ENCODE data around the gene STK32A.

Gene STK32A

DNA sequence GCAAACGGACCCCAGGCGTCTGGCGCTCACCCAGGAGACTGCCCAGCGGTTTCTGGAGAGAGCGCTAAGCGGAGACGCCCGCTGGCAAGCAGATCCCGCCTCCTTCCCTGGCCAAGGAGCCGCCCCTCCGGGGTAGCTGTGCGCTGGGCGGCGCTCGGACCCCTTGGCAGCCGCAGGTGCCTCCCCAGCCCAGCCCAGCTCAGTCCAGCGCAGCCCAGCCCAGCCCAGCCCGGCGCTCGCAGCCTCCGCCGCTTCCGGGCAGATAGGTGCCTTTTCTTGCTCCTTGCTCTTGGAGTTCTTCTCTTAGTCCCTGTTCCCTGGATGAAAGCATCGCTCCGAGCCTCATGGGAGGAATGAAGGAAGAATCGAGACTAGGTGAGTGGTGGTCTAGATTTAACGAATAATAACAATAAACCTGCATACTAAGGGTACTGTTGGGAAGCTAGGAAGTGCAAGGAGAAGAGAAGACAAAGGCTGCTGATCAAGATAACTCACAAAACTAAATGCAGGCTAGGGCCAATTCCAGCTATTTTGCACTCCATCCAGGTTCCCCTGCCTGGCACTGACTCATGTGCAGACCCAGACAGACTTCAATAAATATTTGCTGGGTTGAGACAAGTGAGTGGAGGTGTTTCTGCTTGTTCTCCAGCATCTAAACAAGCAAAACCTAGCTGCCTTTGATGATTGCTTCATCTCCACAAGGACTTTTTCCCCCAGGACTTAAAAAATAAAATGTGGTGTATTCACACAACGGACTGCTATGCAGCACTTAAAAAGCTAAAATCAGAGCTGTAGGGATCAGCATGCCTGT is at the start of gene STK32A:
TSS of gene STK32A (plus strand) at position 202 of the 811 bp plus-strand sequence. CDS start 4,609 bp downstream, outside the sequence.
- no peak for DNase-seq (ENCODE audit: extremely low read depth, low read depth)
- TF ChIP-seq, protein P1, sequence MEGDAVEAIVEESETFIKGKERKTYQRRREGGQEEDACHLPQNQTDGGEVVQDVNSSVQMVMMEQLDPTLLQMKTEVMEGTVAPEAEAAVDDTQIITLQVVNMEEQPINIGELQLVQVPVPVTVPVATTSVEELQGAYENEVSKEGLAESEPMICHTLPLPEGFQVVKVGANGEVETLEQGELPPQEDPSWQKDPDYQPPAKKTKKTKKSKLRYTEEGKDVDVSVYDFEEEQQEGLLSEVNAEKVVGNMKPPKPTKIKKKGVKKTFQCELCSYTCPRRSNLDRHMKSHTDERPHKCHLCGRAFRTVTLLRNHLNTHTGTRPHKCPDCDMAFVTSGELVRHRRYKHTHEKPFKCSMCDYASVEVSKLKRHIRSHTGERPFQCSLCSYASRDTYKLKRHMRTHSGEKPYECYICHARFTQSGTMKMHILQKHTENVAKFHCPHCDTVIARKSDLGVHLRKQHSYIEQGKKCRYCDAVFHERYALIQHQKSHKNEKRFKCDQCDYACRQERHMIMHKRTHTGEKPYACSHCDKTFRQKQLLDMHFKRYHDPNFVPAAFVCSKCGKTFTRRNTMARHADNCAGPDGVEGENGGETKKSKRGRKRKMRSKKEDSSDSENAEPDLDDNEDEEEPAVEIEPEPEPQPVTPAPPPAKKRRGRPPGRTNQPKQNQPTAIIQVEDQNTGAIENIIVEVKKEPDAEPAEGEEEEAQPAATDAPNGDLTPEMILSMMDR (IDR thresholded peaks at IDR 0.05; ENCODE audit: low read depth, low read length), result no peak

DNA sequence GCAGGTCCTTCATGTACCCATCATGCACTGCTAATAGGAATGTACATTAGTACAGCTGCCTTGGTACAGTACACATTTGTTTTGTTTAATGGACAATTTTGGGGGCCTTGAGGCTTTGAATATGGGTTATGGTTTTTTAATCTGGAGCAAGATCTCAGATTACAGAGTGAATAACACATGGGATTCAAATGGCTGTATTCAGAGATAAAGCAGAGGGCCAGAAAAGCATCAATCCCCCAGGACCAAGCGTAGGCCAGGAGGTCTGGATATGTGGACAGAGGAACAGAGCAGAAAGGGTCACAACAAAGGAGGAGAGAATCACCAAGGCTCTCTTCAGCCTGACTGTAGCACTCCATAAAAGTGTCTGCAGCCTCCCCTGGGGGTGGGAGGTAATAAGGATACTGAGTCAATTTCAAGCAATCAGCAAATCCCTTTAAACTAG is 47.7 kb upstream of the STK32A start:
- DNase-seq (ENCODE audit: extremely low read depth, low read depth), result no peak
- TF ChIP-seq, protein P1 (IDR thresholded peaks at IDR 0.05; ENCODE audit: low read depth, low read length), result no peak

DNA sequence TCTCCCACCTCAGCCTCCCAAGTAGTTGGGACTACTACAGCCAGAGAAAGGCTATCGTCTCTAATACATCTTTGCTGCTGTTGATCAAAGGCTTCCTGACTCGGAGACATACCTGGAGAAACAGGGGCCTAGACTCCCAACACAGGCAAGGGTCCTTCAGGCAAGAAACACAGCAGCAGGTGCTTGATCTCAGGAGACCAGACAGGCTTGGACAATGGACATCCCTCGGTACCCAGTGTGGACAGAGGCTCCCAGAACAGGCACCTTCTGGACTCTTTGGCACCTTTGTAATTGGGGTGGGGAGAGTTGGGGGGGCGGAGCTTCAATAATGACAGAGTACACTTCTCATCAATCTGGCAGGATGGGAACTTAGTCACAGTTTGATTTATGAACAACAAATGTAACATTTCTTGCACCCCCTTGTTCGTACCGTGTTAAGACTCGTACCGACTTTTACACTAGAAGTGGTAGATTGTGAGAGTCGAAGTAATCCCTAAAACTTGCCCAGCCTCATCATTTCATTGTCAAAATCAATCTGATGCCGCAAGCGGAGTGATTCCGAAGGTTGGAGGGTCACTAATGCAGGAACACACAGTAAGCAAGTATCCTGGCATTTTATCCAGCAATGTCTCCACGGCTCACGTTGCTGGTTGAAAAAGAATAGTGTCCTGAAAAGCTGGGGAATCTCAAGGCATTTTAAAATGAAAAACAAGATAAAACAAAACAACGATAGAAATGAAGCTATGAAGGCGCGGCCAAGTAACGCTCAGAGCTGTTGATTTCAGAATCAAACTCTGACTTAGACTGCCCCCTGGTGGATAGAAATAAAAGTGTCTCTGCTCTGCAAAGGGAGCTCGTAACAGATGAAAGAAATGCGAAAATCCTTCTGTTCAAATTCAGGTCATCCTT is 46.4 kb upstream of the STK32A start:
- TF ChIP-seq, protein P1 (IDR thresholded peaks at IDR 0.05; ENCODE audit: low read depth, low read length), result peak; percentile 75
- DNase-seq (ENCODE audit: extremely low read depth, low read depth), result peak; percentile 18

DNA sequence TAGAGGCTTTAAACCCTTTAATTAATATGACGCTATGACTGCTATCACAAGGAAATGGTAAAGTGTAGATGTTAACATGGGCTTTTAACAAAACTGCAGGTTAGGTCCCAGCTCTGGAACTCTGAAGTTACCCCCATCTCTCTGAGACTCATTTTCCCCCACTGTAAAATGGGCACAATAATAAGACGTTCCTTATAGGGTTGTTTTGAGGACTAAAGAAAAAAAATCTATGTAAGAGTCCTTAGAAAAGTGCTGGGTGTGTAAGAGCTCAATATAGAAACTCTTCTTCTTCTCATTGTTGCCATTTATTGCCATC is 45.8 kb upstream of the STK32A start:
- TF ChIP-seq, protein P1 (IDR thresholded peaks at IDR 0.05; ENCODE audit: low read depth, low read length), result no peak
- DNase-seq (ENCODE audit: extremely low read depth, low read depth), result no peak

DNA sequence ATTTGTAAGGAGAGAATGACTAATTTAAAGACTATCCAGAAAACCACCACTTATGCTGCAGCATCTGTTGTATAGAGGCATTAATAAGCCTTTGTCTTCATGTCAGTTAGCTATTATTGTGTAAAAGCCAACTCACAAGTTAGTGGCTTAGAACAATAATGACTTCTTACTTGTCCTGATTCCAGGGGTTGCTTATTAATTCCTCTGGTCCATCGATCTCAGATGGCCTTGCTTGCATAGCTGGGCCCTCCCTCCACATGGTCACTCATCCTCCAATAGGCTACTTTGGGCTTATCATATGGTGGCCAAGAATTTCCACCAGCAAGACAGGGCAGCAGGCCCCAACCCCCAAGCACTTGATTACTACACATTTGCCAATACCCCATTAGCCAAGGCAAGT is 44.5 kb upstream of the STK32A start:
- TF ChIP-seq, protein P1 (IDR thresholded peaks at IDR 0.05; ENCODE audit: low read depth, low read length), result no peak
- no peak for DNase-seq (ENCODE audit: extremely low read depth, low read depth)

DNA sequence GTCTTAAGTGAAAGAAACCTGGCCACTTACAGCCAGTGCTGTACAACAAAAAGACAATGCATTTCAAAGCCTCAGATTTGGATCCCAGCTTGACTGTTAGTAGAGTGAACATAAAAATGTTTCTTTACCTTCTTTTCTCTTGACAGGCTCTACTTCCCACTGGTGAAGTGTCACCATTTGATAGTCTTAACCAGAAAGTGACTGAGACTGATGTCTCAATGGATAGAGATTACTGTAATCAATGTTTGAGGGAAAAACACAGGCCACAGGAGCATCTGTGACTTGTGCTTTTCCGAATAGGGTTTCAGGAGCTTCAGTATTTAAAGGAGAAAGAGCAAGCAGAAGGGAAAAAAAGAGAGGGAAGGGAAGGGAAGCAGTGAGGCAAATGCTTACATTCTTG is 41.7 kb upstream of the STK32A start:
- TF ChIP-seq, protein P1 (IDR thresholded peaks at IDR 0.05; ENCODE audit: low read depth, low read length), result no peak
- no peak for DNase-seq (ENCODE audit: extremely low read depth, low read depth)

DNA sequence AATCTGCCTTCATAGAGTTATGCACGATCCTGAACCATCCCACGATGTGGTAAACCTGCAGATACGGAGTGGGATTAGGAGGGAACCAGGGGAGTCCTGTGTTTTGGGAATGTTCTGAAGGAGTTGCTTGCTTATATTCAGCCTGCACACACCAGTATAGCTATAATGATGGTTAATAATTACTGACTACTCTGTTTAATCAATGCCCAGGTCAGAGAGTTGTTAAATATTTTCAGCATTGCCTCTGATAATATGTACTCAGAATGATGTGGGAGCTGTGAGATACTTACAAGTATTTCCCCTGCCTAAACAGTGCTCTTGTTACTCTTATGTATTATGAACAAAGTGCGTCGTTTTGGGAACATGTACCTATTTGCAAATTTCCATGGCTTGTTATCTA is 34.8 kb upstream of the STK32A start:
- TF ChIP-seq, protein P1 (IDR thresholded peaks at IDR 0.05; ENCODE audit: low read depth, low read length), result no peak
- no peak for DNase-seq (ENCODE audit: extremely low read depth, low read depth)

All from AG09319 (cell line).